ENCODE data around the gene E2F7. TPM values are rescaled to one million over a fixed set of nuclear protein-coding genes. Genes with fewer than 3 reads are reported as not detected.

Gene E2F7
- total and polyA plus RNA-seq, 2 experiments from 2014 or later, result 1.8 to 3.7 TPM

DNA sequence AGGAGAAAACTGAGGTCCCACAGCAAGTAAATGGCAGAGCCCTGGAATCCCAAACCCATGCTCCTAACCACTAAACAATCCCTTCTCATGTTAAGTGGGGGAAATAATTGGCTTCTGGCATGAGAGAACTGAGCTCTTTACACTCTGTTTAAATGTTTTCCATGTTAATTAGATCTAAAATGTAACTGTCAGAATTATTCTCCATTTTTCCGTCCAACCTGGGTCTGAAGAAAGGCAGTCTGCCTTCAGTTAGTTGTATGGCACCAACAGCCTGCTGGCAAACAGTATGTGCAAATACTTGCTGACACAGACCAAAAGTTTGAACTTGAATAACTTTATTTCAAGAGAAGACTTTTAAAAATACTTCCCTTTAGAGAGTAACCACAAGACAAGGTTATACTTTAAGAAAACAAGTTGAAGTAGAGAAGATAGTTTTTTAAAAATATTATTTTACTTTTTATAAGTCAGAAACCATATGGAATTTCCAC is 59.7 kb downstream of the E2F7 start:
- Histone ChIP-seq H3K27ac (no peak overlapping the region), H3K9me3 (ENCODE audit: low read depth) (no peaks in the 10 kb centered on the region), H3K36me3 (no peaks in the 10 kb centered on the region), H3K4me3 (no peak overlapping the region), H3K27me3 (no peaks in the 10 kb centered on the region), H3K4me1 (ENCODE audit: low read depth) (no peaks in the 10 kb centered on the region)
- TF ChIP-seq, protein P1, sequence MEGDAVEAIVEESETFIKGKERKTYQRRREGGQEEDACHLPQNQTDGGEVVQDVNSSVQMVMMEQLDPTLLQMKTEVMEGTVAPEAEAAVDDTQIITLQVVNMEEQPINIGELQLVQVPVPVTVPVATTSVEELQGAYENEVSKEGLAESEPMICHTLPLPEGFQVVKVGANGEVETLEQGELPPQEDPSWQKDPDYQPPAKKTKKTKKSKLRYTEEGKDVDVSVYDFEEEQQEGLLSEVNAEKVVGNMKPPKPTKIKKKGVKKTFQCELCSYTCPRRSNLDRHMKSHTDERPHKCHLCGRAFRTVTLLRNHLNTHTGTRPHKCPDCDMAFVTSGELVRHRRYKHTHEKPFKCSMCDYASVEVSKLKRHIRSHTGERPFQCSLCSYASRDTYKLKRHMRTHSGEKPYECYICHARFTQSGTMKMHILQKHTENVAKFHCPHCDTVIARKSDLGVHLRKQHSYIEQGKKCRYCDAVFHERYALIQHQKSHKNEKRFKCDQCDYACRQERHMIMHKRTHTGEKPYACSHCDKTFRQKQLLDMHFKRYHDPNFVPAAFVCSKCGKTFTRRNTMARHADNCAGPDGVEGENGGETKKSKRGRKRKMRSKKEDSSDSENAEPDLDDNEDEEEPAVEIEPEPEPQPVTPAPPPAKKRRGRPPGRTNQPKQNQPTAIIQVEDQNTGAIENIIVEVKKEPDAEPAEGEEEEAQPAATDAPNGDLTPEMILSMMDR (IDR thresholded peaks at IDR 0.05; ENCODE audit: low read depth, low read length), result no peak
- DNase-seq (ENCODE audit: low read depth in 1 of 2, low spot score in 1 of 2), result no peak

DNA sequence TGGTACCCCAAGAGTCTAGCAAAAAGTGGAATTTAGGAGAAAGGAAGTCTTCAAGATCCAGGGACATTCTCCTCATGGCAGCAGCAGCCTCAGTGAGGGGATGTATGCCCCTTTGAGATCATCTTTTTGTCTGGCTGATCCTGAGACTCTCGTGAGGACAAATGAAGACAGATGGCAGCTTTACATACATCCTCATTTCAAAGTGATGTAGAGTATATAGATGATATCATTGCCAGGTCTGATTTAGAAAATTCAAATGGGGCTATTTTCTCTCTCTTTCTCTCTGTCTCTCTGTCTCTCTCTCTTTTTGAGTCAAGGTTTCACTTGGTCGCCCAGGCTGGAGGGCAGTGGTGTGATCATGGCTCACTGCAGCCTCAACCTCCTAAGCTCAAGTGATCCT is 61.5 kb downstream of the E2F7 start:
- Histone ChIP-seq H3K4me1 (ENCODE audit: low read depth) (no peaks in the 10 kb centered on the region), H3K9me3 (ENCODE audit: low read depth) (no peaks in the 10 kb centered on the region), H3K36me3 (no peaks in the 10 kb centered on the region), H3K27me3 (no peaks in the 10 kb centered on the region), H3K27ac (no peak overlapping the region), H3K4me3 (no peak overlapping the region)
- DNase-seq (ENCODE audit: low read depth in 1 of 2, low spot score in 1 of 2), result no peak
- TF ChIP-seq, protein P1 (IDR thresholded peaks at IDR 0.05; ENCODE audit: low read depth, low read length), result no peak

DNA sequence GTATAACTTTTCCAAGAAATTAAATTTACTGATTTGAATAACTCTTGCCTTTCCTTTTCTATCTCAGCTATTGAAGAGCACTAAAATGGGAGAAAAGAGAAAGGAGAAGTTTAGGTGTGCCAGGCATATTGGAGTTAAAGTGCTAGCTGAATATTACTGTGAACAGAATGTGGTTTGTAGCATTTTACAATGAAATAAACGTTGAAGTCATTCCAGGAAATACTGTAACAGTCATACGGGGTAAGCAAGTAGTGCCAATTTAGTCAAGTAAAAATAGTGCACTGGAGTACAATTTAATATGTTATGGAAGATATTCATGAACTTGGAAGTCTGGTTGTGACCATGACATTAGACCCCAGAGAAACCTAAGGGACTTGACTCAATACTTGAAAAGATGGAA is 62.1 kb downstream of the E2F7 start:
- no peaks in the 10 kb centered on the region for H3K9me3 ChIP-seq (ENCODE audit: low read depth)
- no peak for DNase-seq (ENCODE audit: low read depth in 1 of 2, low spot score in 1 of 2)
- TF ChIP-seq, protein P1 (IDR thresholded peaks at IDR 0.05; ENCODE audit: low read depth, low read length), result no peak
- no peak overlapping the region for H3K4me3 ChIP-seq
- no peak overlapping the region for H3K27ac ChIP-seq
- no peaks in the 10 kb centered on the region for H3K4me1 ChIP-seq (ENCODE audit: low read depth)
- no peaks in the 10 kb centered on the region for H3K27me3 ChIP-seq
- H3K36me3 ChIP-seq, result no peaks in the 10 kb centered on the region

DNA sequence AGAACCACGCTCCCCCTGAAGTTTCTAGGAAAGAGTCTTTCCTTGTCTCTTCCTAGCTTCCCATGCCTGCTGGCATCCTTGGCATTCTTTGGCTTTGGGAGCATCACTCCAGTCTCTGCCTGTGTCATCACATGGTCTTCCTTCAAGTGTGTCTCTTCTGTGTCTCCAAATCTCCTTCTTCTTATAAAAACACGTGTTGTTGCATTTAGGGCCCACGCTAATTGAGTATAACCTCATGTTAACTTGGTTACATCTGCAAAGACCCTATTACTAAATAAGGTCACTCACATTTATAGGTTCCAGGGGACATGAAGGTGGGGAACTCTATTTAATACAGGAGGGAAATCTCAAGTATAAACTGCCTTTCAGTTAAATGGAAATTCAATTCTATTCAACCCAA is 63.0 kb downstream of the E2F7 start:
- Histone ChIP-seq H3K4me3 (no peak overlapping the region), H3K27ac (no peak overlapping the region), H3K27me3 (no peaks in the 10 kb centered on the region), H3K4me1 (ENCODE audit: low read depth) (no peaks in the 10 kb centered on the region), H3K36me3 (no peaks in the 10 kb centered on the region), H3K9me3 (ENCODE audit: low read depth) (no peaks in the 10 kb centered on the region)
- TF ChIP-seq, protein P1 (IDR thresholded peaks at IDR 0.05; ENCODE audit: low read depth, low read length), result no peak
- DNase-seq (ENCODE audit: low read depth in 1 of 2, low spot score in 1 of 2), result no peak

DNA sequence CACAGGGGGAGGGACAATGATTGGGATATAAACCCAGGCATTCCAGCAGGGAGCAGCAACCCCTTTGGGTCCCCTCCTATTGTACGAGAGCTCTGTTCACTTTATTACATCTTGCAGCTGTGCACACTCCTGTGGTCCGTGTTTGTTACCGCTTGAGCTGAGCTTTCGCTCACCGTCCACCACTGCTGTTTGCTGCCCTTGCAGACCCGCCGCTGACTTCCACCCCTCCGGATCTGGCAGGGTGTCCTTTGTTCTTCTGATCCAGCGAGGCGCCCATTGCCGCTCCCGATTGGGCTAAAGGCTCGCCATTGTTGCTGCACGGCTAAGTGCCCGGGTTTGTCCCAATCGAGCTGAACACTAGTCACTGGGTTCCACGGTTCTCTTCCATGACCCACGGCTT is 64.1 kb downstream of the E2F7 start:
- Histone ChIP-seq H3K4me1 (ENCODE audit: low read depth) (no peaks in the 10 kb centered on the region), H3K36me3 (no peaks in the 10 kb centered on the region), H3K4me3 (no peak overlapping the region), H3K27ac (no peak overlapping the region), H3K9me3 (ENCODE audit: low read depth) (no peaks in the 10 kb centered on the region), H3K27me3 (no peaks in the 10 kb centered on the region)
- no peak for DNase-seq (ENCODE audit: low read depth in 1 of 2, low spot score in 1 of 2)
- TF ChIP-seq, protein P1 (IDR thresholded peaks at IDR 0.05; ENCODE audit: low read depth, low read length), result no peak

All from cardiac muscle cell (in vitro differentiated cells and primary cell).